Left cardiac atrium (tissue), 4 donors: Measurements from ENCODE around the gene FDXR. TPM values are rescaled to one million over a fixed set of nuclear protein-coding genes. Genes with fewer than 3 reads are reported as not detected.
A peak's percentile ranks its signal among the peaks of the same experiment; 100 is the strongest.

ENCODE experiments used
- ATAC-seq, 2 donors: fragments of 200-7000 bp; cut with Tn5 transposase; one replicate each; pipeline ENCODE4 v1.9.1; 2020; ENCODE audit warnings: mild to moderate bottlenecking in 2 of 2, moderate library complexity in 2 of 2
- DNase-seq: peaks from one replicate; pipeline ENCODE4 v3.0.0-alpha.2; 2020
- intact Hi-C, 2 donors: fragments of 100-400 bp; cut with DNase I; formaldehyde crosslinking; loops; one replicate each; pipeline versions ENCODE4 v1.14.1 to v1.15.1; 2022 to 2023
- total RNA-seq, 2 donors: library from RNA; stranded (reverse); fragmentation: NEBNext Ultra II Directional; extraction: Animal tissue kit (Norgen Biotek cat#: 25700); gene quantifications; one replicate each; pipeline ENCODE4 v1.2.1, GENCODE V29; 2021
- donor health status: DM: no; HTN: yes; CAD: no.
- donor health status: DM: no; HTN: yes; CAD: no; lungs with severe emphysema.
- donor health status: DM: yes; HTN: yes; CAD: no.
- donor health status: Dilated cardiomyopathy.

Gene FDXR
- total RNA-seq, 2 donors from 2014 or later, result 6.6 to 8.1 TPM

GRCh38 chr17:74862108-74862901, 10.5 kb downstream of the FDXR start:
- ATAC-seq (peak; percentile 58 to 59), DNase-seq (peak; percentile 82)
- intact Hi-C loops, result loop anchor here (2.0 to 10.0 kb wide), 3 partner anchors 20 to 208 kb away; partner anchors contain the start of gene NHERF1 (in 1 of the 2)

- ATAC-seq (peak in 1 of 2 donors; percentile 1), DNase-seq (no peak)
- intact Hi-C loops, result loop anchor here (2.0 to 10.0 kb wide), 3 partner anchors 19 to 207 kb away; partner anchors contain the start of gene NHERF1 (in 1 of the 2)
Observed at GRCh38 chr17:74861662-74862107, 11.1 kb downstream of the FDXR start.

DNA sequence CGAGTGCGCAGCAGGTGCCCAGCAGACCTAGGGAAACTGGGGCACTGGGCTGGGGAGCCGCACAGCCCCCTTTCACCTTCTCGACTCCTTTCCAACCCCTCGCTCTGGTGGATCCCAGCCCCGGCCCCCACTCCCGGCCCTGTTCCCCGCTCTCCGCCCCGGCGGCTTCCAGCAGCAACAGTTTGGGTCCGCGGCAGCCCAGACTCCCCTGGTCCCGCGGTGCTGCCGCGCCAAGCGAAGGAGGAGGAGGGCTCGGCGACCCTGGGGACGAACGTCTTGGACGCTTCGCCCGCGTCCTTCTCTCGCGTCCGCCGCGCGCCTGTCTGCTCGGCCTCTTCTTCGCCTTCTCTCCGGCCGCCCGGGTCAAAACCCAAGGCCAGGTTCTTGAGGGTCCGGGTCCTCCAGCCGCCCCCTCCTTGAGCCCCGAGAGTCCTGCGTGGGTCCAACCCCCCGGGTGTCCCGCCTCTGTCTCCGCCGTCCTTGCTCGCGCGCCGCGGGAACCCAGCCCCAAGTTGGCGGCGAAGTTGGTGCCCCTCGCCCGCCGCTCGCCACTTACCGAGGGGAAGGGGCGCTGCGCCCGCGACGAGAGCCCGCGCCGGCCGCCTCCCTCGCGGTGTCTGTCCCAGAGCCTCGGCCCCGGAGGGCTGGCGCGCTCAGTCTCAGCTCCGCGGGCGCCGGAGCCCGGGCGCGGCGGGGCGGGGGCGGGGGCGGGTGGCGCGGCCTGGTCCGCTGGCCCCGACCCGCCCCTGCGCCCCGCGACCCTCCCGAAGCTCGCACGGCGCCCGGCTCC, 11.7 kb downstream of the FDXR start:
- ATAC-seq, result peak in 1 of 2 donors; percentile 16
- intact Hi-C loops, result loop anchor here (10.0 kb wide), 2 partner anchors 116 to 206 kb away; partner anchors contain the start of gene NHERF1 (in 1 of the 2)
- DNase-seq, result no peak

DNA sequence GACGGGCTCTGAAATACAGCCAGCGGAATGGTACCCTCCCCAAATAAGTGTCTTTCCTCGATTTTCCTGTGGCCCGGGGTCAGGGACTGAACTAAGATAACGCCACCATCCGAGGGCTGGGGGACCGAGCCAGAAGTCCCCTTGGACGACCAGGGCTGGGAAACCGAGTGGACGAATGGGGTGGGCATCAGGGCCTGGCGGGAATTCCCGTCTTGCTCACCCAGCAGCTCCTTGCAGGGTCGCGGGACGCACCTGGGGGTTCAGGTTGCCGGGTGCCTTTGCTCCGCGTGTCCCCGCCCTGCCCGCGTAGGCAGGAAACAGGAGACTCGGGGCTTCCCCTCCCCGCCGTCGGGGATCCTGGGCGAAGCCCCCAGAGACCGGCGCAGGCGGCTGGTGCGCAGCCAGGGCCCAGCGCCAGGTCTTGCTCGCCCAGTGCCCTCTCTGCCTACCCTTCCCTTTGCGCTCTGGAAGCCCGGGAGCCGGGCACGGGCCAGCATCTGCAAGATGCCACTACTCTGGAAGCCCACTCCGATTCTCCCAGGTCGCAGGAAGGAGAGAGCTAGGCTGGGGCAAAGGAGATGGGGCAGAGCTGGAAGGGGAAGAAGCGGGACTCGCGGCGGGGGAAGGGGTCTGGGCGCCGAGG, 12.4 kb downstream of the FDXR start:
- intact Hi-C loops, result loop anchor here (10.0 kb wide), 2 partner anchors 116 to 206 kb away; partner anchors contain the start of gene NHERF1 (in 1 of the 2)
- DNase-seq, result no peak
- ATAC-seq, result peak; percentile 3 to 9

GRCh38 chr17:74859459-74860228, 13.2 kb downstream of the FDXR start, which contains the start of gene GRIN2C:
TSS of gene GRIN2C (minus strand) at chr17:74859885. CDS start at chr17:74855092, 4,793 bp downstream.
- DNase-seq (no peak), ATAC-seq (peak; percentile 3 to 9)
- intact Hi-C loops, result loop anchor here (2.0 to 10.0 kb wide), 4 partner anchors 52 to 205 kb away; partner anchors contain the start of gene NHERF1 (in 1 of the 2)

- ATAC-seq (no peak), DNase-seq (no peak)
- intact Hi-C loops, result loop anchor here in 1 of 2 donors (2.0 to 5.0 kb wide), 2 partner anchors 52 to 116 kb away; no protein-coding TSS in a partner anchor
Observed at GRCh38 chr17:74858672-74859458, 13.9 kb downstream of the FDXR start.

GRCh38 chr17:74857191-74857590, 15.6 kb downstream of the FDXR start:
- intact Hi-C loops, result loop anchor here in 1 of 2 donors (5.0 kb wide), 1 partner anchor 50 kb away; no protein-coding TSS in a partner anchor
- ATAC-seq, result no peak
- no peak for DNase-seq

- intact Hi-C loops, result loop anchor here in 1 of 2 donors (5.0 kb wide), 1 partner anchor 49 kb away; no protein-coding TSS in a partner anchor
- DNase-seq (no peak), ATAC-seq (peak; percentile 45 to 46)
Observed at GRCh38 chr17:74856112-74856511, 16.7 kb downstream of the FDXR start.

DNA sequence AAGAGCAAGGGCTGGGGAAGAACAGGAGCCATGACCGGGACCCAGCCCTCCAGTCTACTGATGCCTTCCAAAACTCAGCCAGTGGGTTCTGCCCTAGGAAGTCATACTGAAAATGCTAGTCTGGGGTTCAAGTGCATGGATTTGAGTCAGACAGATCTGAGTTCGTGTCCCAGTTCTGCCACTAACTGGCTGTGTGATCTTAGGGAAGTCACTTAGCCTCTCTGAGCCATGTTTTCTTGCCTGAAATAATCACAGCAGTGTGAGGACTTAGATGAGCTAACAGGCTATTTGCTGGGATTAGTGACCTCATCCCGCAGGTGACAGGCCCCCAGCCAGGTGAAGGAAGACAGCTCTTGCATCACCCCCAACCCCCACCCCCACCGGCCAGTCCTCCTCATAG, 17.5 kb downstream of the FDXR start:
- DNase-seq (no peak), ATAC-seq (no peak)
- intact Hi-C loops, result loop anchor here in 1 of 2 donors (5.0 kb wide), 1 partner anchor 48 kb away; no protein-coding TSS in a partner anchor

GRCh38 chr17:74854792-74855191, 18.0 kb downstream of the FDXR start:
- intact Hi-C loops, result loop anchor here in 1 of 2 donors (5.0 kb wide), 1 partner anchor 47 kb away; no protein-coding TSS in a partner anchor
- ATAC-seq, result no peak
- no peak for DNase-seq

- DNase-seq, result no peak
- intact Hi-C loops, result no loop called here
- no peak for ATAC-seq
Observed at GRCh38 chr17:74853669-74854068, 19.1 kb downstream of the FDXR start.

GRCh38 chr17:74853048-74853397, 19.8 kb downstream of the FDXR start:
- ATAC-seq (no peak), DNase-seq (no peak)
- intact Hi-C loops, result no loop called here

GRCh38 chr17:74852237-74853047, 20.4 kb downstream of the FDXR start:
- DNase-seq (no peak), ATAC-seq (peak; percentile 35 to 39)
- intact Hi-C loops, result no loop called here

GRCh38 chr17:74851612-74852236, 21.1 kb downstream of the FDXR start:
- intact Hi-C loops, result no loop called here
- ATAC-seq (no peak), DNase-seq (no peak)

DNA sequence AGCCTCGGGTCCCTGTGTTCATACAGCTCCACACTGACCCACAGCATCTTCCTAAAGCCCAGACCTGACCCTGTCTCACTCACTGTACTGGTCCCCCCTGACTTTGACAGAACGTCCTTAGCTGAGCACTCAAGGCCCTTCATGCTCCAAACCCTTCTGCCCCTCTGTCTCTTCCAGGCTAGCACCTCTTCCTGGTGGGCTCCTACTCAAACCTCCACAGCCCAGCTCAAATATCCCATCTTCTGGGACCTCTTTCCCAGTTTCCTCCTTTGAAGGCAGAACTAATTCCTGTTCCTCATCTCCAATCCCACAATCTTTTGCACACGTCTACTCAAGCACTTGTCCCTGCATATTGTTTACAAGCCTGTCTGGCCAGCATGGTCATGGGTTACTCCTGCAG, 21.9 kb downstream of the FDXR start:
- intact Hi-C loops, result no loop called here
- DNase-seq (no peak), ATAC-seq (no peak)

DNA sequence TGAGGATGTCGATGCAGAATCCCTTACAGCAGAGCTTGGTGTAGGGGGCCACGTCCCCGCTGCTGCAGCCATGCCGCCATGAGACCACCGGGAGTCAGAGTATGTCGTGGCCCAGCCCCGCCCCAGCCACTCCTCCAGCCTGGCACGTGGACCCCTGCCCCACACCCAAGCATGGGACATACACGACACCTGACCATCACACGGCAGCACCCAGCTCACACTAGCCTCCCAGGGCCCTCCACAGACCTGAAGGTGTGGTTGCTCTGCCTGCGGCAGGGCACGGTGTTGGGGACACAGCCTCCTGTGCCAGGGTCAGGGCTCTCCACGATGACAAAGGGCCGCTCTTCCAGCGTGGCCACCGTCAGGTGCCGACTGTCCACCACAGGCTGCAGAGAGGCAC, 22.5 kb downstream of the FDXR start:
- DNase-seq, result no peak
- intact Hi-C loops, result no loop called here
- ATAC-seq, result no peak
